Activated CD4-positive, alpha-beta T cell treated with anti-CD3 and anti-CD28 coated beads, Interleukin-2, Interleukin-6, amounts not matched to agents 100 ng/mL and 50 ng/mL, durations not matched to agents 16 hours and 8 hours (primary cell): ENCODE results near the gene LRRIQ1.

ENCODE experiments used
- DNase-seq: peaks from one replicate; pipeline ENCODE4 v3.0.0-alpha.2; 2020

Gene LRRIQ1

DNA sequence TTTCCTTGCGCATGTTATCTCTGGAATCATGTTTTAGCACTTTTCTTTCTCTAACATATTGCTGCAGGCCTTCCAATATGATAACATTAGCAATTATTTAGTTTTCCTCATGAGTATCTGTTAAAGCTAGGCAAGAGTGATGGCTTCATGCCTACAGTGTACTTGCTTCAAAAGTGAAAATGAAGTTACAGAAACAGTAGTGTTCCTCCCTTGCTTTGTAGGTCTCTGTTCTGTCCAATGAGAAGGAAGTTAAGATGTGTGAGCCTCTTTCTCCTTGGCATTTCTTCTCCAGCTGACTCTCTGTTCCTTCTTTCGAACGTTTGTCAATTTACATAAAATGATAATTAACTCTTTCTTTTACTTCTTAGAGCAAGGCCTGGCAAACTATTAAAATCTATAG, 22.2 kb downstream of the LRRIQ1 start:
- no peak for DNase-seq

DNA sequence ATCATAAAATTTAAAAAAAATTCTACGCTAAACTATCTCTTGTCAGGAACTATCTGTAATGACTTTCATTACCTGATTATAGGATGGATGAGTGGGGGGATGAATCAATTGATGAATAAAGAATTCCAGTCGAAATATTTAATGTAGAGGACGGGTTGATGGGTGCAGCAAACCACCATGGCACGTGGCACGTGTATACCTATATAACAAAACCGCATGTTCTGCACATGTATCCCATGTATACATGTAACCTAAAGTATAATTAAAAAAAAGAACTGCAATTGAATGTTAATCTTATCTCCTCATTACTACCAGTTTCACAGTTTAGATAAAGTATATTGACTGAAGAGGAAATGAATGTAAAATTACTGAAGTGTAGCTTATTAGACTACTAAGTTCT, 23.4 kb downstream of the LRRIQ1 start:
- DNase-seq, result no peak

DNA sequence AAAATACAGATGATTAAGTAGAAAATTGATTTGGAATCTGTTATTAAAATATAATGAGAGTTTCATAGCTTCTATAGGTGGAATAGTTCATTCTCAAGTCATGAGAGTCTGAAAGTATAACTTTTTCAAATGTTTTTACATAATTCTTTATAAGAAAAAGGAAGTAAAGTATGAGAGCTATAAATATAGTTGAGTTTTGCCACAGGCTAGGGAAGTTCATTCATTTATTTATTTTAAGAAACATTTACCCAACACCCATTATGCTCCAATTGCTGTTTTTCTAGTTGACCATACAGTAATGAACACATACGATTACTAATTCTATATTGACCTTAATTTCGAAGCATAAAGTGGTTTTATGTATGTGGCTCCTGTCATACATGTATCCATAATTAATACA, 24.8 kb downstream of the LRRIQ1 start:
- DNase-seq, result no peak

DNA sequence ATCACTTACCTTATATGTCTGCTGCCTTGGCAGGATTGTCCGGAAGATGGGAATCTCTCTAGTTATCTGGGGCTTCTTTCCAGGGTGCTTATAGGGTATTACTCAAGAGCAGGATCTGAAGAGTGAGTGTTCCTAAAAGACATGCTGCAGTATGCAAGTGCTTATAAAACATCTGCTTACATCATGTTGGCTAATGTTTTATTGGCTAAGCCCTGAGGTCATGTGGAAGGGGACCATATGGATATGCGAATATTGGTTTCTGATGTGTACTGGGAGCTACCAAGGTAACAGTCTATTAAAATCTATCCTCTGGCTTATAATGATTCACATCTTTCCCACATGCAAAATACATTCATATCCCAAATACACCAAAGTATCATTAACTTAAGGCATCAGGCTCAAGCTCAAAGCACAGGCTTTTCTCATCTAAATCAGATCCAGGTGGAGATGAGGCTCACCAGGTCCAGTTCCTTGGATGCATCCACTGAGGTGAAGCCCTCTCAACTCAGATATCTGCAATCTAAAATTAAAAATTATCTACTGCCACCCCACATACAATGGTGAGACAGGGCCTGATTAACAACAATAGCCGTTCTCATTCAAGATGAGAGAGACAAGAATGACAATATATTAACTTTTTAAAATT, 29.8 kb downstream of the LRRIQ1 start:
- no peak for DNase-seq

DNA sequence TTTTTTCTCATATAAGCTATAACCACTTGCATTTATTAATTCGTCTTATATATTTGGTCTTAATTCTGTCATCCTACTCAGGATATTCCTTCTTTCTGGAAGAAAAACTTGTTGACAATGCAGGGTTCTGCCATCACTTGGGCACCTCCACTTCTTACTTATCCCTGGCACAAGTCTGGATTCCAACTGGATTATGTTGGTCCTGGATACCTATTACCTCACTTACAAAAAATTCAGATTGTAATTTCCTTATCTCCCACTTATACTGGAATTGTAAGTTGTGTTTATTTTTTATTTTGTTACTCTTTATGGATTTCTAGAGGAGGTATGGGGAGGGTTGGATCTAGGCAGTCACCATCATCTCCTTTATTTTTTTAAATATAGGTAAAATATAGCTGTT, 36.7 kb downstream of the LRRIQ1 start:
- no peak for DNase-seq

DNA sequence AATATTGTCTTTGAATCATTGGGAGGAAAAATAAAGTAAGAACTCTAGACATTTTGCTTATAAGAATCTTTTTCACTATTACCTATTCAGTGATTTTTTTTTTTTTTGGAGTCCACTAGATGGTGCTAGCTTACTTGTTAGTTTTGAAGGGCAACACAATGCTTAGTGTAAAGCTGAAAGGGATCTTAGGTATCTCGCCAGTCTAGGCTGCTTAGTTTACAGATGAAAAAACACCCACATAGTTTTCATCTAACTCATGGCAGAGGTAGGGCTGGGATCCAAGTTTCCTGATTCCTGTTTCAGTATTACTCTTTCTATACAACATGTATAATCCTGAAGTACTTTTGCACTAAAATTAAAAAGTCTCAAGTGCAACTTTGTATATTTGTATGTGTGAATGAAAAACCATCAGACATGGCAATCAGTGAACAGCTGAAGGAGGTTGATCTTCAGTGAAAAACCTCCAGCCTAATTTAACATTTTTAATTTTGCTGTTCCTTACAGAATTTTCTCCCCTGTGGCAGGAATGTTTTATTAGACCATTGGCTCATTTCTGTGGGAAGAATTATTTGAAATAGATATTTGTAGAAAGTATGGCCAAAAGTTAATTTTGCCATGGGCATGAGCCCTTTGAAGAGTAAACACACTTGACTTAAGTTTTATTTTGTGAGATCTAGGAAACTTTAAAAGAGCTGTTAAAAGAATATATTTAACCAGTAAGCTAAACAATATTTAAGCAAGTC, 40.7 kb downstream of the LRRIQ1 start:
- peak; percentile 13 for DNase-seq

DNA sequence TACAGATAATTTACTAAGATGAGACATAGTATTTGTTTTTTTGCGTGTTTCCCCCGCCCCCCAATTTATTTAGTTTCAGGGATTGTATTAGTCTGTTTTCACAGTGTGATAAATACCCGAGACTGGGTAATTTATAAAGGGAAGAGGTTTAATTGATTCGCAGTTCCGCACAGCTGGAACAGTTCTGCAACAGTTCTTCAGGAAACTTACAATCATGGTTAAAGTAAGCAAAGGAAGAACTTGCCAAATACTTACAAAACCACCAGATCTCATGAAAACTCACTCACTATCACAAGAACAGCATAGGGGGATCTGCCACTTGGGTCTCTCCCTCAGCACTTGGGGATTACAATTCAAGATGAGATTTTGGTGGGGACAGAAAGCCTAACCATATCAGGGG, 48.9 kb downstream of the LRRIQ1 start:
- no peak for DNase-seq

DNA sequence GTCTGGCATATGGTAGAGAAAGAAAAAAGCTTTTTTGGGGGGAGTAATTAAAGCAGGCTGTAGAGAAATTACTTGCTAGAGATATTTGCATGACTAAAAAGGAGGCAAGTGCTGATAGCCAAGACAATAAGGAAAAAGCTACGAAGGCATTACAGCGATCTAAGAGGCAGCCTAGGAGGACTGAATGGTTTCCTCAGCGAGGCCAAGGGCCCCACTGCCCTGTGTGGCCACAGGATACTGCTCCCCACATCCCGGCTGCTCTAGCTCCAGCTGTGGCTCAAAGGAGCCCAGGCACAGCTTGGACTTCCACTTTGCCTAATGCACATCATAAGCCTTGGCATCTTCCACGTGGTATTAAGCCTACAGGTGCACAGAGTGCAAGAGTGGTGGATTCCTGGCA, 53.6 kb downstream of the LRRIQ1 start:
- no peak for DNase-seq

DNA sequence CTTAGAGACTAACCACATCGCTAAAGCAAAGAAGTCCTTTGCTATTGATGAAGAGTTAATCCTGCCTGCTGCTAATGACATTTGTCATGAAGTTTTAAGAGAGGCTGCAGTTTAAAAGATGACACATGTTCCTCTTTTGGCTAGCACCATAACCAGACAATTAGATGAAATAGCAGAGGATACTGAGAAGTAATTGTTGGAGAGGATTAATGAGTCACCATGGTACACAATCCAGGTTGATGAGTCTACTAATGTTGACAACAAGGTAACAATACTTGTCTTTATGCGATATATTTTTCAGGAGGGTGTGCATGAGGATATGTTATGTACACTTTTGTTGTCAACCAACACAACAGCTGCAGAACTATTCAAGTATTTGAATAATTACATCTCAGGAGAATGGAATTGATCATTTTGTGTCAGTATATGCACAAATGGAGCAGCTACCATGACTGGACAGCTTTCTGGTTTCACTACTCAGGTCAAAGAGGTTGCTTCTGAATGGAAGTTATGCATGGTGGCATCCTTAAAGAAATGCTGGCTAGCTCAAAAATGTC, 56.7 kb downstream of the LRRIQ1 start:
- DNase-seq, result no peak

DNA sequence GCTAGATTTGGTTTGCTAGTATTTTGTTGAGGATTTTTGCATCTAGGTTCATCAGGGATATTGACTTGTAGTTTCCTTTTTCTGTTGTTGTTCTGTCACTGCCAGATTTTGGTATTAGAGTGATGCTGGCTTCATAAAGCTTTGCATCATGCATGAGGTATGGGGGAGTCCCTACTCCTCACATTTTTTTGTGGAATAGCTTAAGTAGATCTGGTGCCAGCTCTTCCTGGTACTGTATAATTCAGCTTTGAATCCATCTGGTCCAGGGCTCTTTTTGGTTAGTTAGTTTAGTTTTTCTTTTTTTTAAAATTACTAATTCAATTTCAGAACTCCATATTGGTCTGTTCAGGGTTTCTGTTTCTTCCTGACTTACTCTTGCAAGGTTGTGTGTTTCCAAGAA, 59.4 kb downstream of the LRRIQ1 start:
- no peak for DNase-seq

DNA sequence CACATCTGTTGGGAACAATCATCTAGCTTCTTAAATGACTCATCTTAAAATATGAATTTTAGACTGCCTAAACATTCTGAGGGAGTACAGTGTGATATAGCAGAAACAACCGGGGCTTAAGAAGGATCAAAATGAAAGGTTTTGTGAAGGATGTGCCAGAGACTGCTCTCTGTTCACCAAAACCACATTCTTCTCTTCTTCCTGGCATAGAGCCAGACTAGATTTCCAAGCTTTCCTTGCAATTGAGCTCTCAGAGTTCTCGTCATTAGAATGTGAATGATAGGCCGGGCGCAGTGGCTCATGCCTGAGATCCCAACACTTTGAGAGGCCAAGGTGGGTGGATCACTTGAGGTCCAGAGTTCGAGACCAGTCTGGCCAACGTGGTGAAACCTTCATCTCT, 94.5 kb downstream of the LRRIQ1 start:
- no peak for DNase-seq

DNA sequence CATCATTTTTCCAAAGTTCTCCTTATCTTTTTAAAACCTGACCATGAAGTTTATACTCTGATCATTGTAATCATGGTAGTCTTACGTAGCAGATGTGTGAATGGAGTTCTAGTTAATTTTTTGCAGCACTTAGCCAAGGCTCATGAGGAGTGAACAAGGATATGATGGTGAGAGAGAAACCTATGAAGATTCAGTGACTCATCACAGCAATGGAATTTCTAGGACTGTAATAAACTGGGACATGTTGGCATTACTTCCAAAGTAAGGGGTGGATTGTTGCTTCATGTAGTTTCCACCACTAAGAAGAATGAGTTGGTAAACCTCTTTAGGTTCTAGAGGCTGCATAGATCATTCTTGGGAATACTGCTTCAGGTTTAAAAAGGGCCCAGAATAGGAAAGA, 102.7 kb downstream of the LRRIQ1 start:
- no peak for DNase-seq

DNA sequence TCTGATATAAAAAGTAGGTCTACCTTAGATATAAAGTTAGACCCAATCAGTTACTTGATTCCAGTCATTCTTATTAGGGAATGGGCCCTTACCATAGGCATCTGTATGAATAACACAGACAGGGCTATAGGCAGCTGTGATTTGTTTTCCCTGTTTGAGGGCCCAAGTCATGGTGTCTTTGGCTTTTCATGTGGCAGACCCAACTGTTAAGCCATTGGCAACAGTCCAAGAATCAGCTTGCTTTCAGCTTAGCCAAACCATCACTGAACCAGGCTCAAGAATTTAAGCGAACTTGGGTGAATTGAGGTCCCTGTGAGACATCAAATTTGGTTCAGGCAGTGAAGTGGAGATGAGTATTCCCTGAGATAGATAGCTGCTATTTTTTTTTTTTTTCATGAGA, 111.2 kb downstream of the LRRIQ1 start:
- DNase-seq, result no peak

DNA sequence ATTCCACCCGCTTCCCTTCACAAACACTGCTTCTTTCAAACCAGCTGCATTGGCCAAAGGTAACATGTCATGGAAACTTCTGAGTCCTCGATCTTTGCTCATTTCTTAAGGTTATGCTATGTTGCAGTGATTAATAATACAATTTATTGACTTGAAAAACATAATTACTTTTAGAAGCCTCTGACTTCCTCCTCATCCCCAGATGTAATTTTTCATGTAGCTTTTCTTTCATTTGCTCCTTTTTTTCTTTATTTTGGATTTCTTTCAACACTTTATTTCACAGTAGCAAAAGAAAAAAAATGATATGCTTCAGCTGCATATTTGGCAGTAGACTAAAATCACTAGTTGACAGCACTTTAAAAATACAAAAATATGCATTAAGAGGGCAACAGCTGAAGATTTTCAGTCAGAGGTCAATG, 116.2 kb downstream of the LRRIQ1 start:
- DNase-seq, result no peak

DNA sequence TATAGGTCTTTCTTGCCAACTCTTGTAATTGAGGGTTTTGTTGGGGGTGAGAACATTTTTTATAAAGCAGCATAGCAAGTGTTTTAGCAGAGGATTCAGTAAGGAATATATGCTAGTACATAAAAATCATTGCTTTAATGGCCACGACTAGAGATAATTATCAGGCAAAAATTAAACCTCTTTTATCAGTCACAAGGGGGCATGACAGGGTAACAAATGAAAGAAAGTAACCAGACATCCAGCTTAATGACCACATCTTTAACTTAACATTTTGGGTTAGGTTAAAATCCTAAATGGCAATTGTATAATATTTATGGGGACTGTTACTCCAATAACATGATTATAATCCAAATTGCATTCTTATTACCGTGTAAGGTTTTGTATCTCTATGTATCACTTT, 119.6 kb downstream of the LRRIQ1 start:
- no peak for DNase-seq

DNA sequence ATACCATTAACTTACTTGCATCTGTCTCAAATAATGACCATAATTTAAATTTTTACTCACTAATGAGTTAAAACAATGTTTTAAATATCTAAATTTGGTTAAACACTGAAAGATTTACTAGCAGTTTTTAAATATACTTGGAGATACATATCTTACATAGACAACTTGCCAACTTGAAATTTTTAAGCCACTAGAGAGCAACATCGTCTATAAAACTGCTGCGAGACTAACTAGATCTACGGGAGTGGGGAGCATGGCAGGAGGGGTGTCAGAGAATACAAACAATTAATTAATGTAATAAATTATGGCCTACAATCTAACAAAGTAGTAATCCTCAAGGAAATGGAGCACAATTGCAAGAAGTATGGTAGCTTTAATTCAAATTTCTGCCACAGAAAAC, 120.4 kb downstream of the LRRIQ1 start:
- DNase-seq, result no peak

DNA sequence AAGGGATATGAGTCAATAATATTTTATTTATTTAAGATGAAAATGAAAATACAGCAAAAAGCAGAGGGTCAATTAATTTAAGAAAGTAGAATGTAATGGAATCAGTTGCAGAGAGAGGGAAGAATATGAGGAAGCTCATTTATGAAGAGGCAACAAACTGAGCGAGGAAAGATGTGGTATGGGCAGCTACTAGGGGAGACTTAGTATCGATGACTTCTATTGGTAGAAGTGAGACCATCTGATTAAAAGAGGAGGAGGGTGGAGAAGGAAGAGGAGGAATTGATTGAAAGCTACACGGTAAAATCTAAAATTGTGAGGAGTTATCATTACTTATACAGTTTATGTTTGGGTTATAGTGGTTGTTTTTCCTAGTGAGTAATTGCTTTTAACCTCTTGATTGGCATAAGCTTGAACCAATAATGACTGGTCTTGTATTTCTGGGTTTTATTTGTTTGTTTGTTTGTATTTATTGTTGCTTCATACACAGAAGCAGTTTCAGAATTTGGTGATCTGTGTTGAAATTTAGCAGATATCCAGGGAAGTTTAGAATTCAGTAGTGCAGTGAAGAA, 121.0 kb downstream of the LRRIQ1 start:
- no peak for DNase-seq

DNA sequence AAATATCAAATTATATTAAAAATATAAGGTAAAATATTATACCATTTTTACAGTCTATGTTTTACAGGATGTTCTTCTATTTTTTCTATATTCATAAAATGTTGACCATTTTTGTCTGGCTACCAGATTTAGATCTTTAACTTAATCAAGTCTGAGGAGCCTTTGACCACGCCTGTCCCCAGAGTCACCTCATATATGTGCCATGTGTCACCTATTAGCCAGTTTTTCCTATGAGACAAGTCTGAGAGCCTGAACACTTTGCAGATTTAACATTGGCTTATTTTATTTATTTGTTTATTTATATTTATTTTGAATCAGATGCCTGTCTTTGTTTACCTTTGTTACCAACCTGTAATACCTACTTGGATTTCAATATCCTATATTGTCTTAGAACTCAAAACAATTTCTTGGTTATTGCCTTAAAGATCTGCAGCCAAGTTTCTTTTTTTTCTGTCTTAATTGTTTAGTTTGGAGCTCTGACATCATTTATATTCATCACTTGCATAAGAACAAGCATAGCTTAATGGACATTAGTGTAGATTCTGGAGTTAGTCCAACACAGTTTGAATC, 127.7 kb downstream of the LRRIQ1 start:
- DNase-seq, result no peak

DNA sequence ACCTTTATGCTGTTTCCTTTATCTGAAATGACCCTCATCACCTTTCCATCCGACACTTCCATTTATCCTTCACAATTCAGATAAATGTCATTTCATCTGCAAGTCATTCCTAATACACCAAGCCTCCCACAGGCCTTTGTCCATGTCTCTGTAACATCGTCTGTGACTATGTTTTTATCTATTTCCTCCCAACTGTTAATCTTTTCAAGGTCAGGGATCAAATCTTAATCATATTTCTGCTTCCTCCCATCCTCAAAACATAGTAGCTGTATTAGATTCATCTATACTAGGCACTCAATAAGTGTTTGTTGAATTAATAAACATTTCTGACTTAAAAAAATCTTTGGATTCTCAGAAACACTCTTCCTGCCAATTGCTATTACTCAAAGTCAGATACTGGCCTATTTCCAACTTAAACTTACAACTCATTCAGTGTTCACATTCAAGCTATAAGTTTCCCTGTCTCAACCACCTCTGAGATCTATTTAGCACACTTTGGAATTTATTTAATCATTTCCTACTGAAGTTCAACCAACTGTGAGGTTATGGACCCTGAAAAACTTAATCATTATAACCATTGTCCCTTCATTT, 143.6 kb downstream of the LRRIQ1 start:
- DNase-seq, result no peak

DNA sequence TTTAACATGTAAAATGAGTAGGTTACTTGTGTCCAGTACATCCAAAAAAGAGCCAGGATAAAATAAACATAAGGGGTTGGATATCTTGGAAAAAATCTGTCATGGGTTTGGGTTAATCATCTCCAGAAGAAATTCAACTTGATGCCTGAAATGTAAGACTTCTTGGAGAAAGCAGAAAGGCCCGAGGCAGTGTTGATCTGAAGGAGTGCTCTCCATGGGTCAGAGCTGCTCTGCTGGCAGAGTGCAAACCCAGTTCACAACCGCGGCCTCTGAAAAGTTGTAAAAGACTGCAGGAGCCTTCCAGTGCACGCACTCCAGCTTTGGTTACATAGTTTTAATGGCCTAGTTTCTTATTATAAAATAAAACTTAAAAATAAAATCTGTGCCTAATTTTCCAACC, 146.5 kb downstream of the LRRIQ1 start:
- DNase-seq, result no peak

DNA sequence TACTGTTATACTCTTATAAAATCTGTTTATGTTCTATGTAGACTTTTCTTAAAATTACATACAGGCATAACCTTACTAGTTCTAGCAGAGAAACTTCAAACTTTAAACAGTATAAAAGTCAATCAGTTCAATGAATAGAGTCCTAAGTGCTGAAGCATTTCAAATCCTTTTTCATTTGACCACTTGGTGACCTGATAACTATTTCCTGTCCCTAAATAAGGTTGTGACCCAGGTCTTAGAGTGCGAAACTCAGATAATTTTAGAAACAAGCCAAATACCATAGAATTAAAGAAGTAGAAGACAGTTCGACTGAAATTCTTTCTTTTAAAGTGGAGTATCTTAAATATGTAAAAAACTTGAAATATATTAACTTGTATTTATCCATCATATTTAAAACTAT, 147.7 kb downstream of the LRRIQ1 start:
- no peak for DNase-seq

DNA sequence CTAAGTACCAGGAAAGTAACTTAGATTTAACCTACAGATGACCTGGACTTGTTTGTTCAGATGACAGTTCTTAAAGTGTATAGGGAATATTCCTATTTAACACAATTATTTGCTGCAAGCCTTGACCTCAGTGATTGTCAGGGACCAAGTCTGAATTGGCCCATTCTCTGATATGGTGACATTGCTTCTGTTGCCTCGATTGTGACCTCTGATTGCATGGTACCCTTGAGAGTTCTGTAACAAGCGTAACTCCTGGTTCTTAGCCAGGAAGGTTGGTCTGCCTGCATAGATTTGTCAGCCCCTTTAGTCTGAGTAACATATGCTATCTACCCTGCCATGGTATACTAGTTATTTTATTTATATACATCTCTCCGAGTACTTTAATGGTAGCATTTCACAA, 150.1 kb downstream of the LRRIQ1 start:
- no peak for DNase-seq

DNA sequence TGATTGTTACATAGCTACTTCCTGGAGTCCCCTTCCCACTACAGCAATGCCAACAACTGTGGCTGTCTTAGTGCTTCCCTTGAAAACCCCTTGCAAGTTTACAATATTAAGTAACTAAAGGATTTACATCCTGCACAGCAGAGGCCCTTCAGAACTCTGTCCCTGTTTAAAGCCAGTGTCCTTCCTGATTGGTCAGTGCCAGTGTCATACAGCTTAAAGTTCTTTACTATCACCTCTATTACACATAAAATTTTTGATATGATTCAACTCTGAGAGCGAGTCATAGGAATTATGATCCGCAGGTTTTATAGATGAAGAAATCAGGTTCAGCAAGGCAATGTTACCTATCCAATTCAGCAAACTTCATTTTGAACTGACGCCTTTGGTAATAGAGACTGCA, 152.5 kb downstream of the LRRIQ1 start:
- DNase-seq, result no peak

DNA sequence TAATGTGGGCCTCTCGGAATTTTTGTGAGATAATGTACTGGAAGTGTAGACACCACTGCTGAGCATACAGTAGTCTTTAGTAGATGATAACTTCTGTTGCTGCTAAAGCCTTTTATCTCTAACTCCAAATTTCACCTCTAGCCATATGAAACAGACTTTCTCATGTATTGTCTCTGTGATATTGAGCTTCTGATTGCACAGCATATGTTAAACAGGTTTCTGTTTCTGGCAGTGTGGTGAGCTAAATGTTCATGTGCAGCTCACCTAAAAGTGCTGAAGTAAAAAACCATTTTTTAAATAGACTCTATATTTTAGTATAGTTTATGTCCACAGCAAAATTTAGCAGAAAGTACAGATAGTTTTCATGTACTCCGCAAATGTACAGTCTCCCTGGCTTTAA, 154.6 kb downstream of the LRRIQ1 start:
- no peak for DNase-seq
